Activated CD4-positive, alpha-beta T cell treated with anti-CD3 and anti-CD28 coated beads, Interleukin-2, amount 50 U/mL, for 1 hour (primary cell): ENCODE results near the gene ATAD2B.
"Not testable (repeated sequence)": the region's sequence is repeated elsewhere in the genome, so short reads cannot be mapped to it uniquely, and the experiment has no call there.

ENCODE experiments used
- DNase-seq: peaks from one replicate; pipeline ENCODE4 v3.0.0-alpha.2; 2020

Gene ATAD2B

DNA sequence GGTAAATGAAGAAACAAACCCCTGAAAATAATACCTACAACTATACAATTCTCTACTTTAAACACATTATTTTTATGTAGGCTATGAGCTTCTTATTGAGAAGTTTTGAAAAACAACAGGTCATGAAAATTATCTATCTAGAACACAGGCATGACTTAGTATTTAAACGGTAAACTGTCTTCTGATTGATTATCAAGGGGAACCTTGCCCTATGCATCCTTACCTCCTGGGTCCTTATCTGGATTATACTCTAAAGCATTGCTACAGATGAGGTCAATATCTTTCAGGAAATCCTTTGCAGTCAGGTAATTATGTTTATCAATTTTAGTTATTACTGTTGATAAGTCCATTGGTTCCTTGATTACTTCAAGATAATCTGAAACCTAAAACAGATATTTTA lies 144.3 kb downstream of the ATAD2B start:
- no peak for DNase-seq

- DNase-seq, result no peak
Measured at GRCh38 chr2:23782126-23782525, 144.8 kb downstream of the ATAD2B start.

GRCh38 chr2:23780465-23780864 lies 146.5 kb downstream of the ATAD2B start:
- not testable (repeated sequence) for DNase-seq

- DNase-seq, result no peak
Measured at GRCh38 chr2:23777826-23778225, 149.1 kb downstream of the ATAD2B start.

- DNase-seq, result no peak
Measured at GRCh38 chr2:23776021-23776420, 150.9 kb downstream of the ATAD2B start.

DNA sequence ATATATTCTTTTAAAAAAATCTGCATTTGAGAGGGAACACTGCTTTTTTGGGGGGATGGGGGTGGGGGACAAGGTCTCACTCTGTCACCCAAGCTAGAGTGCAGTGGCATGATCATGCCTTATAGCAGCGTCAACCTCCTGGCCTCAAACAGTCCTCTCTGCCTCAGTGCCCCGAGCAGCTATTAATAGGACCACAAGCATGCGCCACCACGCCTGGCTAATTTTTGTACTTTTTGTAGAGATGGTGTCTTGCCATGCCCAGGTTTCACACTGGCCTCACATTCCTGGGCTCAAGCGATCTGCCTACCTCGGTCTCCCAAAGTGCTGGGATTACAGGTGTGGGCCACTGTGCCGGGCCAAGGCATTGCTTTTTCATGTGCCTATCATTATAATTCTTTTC lies 154.2 kb downstream of the ATAD2B start:
- DNase-seq, result no peak

GRCh38 chr2:23772056-23772455 lies 154.9 kb downstream of the ATAD2B start:
- DNase-seq, result no peak

- DNase-seq, result no peak
Measured at GRCh38 chr2:23769364-23769763, 157.6 kb downstream of the ATAD2B start.

DNA sequence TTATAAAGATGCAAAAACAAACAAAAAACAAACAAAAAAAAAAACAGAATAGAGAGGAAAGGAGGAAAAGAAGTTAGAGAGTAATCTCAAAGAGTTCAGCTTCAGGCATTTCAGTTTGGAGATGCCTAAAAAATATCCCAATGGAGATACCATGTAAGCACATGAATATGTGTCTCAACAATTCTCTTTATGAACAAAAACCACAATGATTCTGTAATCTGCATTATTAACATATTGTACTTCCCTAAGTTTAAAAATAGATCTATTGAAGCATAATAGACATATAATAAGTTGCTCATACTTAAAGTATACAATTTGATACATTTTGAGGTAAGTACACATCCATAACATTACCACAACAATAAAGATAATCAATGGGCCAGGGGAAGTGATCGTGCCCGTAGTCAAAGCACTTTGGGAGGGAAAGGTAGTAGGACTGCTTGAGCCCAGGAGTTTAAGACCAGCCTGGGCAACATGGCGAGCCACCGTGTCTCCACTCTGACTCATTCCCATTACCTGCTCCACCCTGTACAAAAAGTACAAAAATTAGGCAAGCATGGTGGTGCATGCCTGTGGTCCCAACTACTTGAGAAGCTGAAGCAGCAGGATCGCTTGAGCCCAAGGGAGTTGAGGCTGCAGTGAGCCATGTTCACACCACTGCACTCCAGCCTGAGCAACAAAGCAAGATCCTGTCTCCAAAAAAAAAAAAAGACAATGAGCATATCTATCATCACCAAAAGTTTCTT lies 158.9 kb downstream of the ATAD2B start:
- DNase-seq, result no peak

- DNase-seq, result no peak
Measured at GRCh38 chr2:23762141-23762540, 164.8 kb downstream of the ATAD2B start.

DNA sequence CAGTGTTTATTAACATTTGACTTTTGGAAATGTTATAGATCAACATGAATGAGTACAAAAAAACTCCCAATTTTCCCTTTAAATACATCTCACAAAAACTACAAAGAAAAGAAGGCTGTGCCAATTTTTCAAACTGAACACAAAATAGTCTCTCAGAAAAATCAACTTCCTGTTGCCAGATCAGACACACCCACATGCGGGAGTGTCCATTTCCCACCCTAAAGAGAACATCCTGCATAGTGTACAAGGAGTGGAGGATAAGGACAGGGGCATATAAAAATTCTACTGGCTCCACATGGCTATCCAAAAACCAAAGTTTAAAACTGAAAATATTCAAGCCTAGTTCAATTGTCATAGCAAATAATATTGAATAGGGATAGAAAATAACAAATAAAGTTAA lies 165.3 kb downstream of the ATAD2B start:
- DNase-seq, result no peak

DNA sequence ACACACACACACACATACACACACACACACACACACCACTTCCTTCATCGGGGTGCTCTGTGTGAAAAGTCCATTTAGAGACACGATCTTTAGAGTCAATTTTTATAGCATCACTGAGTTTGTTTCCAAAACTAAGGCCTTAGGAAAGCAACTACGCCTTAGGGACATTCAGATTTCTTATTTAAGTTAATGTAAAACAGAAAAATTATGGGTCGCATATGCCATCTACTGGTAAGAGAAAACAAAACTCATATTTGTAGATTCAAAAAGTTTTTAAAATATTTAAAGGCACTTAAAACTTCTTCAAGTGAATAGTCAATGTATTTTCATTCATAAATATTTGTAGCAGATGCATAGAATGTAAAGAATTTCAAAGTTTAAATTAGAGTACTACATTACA lies 166.2 kb downstream of the ATAD2B start:
- no peak for DNase-seq

DNA sequence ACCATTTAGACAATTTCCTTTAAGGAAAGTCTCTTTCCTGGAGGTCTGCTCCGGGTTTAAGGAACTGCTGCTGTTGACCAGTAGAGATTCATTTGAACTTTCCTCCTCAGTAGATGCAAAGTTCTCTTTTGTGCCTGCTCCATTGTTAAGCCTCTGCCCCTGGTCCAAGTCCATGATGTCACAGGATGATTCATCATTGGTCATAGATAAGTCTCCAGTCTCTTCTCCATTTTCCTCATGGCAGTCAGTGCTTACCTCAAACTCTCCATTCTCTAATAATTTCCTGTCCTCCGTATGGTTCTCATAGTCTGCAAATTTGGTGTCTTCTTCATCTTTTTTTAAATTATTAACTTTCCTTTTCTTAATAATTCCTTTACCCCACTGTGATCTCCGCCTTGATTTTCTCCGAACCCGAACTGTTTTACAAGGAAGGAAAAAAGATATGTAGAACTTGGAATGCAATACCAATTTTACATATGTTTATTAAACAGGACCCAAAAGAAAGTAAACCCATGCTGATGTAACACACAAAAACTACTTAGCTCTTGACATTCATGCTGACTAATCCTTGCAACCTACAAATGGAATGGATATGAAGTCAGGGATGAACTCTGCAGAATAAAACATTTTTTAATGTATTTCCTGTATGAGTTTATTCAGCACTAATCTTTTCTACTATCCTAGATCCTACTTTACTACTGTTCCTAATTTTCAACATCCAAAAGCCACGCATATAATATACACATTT lies 169.1 kb downstream of the ATAD2B start:
- no peak for DNase-seq

GRCh38 chr2:23756593-23757292 lies 170.2 kb downstream of the ATAD2B start:
- no peak for DNase-seq

DNA sequence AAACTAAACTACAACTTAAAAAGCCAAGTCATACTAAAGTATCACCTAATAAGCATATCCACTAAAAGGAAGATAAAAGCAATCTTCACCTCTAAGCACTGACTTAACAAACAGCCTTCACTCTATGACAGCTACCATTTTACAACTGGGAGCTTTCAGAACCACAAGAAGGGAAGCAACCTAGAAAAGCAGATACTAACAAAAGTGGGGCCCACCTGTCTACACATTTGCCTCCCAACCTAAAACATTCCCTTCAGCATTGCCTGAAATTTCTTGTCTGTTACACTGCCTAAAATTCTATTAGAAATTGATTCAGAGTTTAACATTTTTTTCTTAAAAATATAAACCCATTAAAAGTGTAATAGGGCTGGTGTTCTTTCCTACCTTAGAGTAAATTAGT lies 172.0 kb downstream of the ATAD2B start:
- no peak for DNase-seq

GRCh38 chr2:23753291-23754010 lies 173.5 kb downstream of the ATAD2B start:
- DNase-seq, result no peak

DNA sequence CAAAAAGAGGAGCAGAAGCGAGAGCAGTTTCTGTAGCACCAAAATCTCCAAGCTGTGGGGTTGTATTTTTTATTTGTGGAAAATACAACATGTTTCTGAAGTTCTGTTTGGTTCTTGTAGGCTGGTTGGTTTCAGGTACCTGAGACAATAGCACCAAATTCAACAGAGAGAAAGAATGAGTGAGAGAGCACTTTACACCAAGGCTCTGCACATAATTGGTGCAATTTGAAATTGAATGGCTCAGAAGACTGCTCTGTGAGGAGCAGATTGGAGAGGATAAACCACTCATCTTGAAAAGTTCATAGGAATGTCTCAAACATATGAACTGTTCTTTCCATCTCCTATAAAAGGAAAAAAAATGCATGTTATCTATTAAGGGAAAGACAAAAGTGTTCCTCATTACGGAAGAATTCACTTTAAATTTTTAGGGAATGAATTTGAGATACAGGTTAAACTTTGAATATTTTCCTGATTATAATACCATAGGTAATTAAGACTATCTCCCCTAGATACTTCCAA lies 175.1 kb downstream of the ATAD2B start:
- no peak for DNase-seq

DNA sequence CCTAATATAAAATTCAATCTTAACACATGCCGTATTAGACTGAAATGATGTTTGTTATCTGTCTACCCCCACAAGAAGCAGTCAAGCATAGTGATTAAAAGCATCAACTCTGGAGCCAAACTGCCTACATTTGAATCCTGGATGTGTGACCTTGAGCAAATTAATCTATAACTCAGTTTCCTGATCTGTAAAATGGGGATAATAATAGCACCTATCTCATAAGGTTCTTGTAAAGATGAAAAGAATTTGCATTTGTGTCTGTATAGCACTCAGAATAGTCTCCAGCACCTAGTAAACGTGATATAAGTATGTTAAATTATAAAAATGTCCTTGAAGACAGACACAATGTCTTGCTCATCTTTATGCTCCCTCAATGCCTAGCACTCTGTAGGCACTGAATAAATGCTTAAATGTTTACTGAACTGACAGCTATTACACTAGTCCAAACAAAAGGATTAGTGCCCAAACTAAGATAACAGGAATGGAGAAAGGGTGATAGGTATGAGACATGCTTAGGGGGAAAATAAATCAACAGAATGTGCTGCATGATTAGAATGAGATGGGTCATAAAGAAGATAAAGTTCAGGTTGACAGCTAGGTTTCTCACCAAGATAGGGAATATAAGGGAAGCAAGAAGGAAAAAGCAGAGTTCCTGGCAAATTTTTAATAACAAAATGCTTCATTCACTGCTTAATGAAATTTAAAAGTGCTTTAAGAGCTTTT lies 180.6 kb downstream of the ATAD2B start:
- DNase-seq, result no peak

- no peak for DNase-seq
Measured at GRCh38 chr2:23745726-23746105, 181.2 kb downstream of the ATAD2B start.

- no peak for DNase-seq
Measured at GRCh38 chr2:23745068-23745725, 181.7 kb downstream of the ATAD2B start.

DNA sequence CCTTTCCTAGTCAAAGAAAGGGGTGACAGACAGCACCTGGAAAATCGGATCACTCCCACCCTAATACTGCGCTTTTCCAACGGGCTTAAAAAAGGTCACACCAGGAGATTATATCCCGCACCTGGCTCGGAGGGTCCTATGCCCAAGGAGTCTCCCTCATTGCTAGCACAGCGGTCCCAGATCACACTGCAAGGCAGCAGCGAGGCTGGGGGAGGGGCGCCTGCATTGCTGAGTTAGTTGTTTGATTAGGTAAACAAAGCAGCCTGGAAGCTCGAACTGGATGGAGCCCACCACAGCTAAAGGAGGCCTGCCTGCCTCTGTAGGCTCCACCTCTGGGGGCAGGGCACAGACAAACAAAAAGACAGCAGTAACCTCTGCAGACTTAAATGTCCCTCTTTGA lies 190.1 kb downstream of the ATAD2B start:
- not testable (repeated sequence) for DNase-seq

- DNase-seq, result no peak
Measured at GRCh38 chr2:23734416-23734815, 192.5 kb downstream of the ATAD2B start.
